Measurements from ENCODE around the gene EWSR1. TPM values are rescaled to one million over a fixed set of nuclear protein-coding genes. Genes with fewer than 3 reads are reported as not detected.

Gene EWSR1
- total and polyA plus RNA-seq, 8 donors, result 125 to 352 (median 335) TPM

DNA sequence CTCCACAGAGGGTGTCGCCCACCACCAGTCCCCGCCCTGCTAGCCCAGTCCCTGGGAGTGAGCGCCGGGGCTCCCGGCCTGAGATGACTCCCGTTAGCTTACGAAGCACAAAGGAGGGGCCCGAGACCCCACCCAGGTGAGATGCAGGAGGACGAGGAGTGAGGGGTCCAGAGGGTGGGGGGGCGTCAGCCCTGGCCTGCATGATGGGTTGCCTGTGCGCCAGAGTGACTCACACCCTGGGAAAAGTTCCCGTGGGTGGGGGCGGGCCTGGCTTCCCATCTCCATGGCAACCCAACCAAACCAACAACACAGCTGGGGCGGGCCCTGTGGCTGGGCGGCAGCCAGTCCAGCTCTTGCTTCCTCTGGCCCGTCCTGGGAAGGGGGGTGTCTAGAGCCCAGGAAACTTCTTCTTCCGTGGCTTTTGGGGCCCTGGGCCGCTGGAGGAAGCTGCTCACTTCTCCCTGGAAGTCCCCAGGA is 42.8 kb downstream of the EWSR1 start:
- intact Hi-C loops (cut with DNase I), result no loop called here
- Histone ChIP-seq H3K36me3 (peaks cover 0 to 11% of the 10 kb centered on the region in 2 donors), H3K9me3 (no peaks in the 10 kb centered on the region), H3K4me3 (no peak overlapping the region), H3K27ac (peak overlapping the region; percentile 62 to 83), H3K27me3 (peaks cover 28 to 56% of the 10 kb centered on the region in 2 donors), H3K4me1 (peaks cover 56 to 95% of the 10 kb centered on the region in 2 donors)
- DNase-seq (peak; percentile 88 to 97 (median 96)), ATAC-seq (peak; percentile 76)
- TF ChIP-seq, protein P1, sequence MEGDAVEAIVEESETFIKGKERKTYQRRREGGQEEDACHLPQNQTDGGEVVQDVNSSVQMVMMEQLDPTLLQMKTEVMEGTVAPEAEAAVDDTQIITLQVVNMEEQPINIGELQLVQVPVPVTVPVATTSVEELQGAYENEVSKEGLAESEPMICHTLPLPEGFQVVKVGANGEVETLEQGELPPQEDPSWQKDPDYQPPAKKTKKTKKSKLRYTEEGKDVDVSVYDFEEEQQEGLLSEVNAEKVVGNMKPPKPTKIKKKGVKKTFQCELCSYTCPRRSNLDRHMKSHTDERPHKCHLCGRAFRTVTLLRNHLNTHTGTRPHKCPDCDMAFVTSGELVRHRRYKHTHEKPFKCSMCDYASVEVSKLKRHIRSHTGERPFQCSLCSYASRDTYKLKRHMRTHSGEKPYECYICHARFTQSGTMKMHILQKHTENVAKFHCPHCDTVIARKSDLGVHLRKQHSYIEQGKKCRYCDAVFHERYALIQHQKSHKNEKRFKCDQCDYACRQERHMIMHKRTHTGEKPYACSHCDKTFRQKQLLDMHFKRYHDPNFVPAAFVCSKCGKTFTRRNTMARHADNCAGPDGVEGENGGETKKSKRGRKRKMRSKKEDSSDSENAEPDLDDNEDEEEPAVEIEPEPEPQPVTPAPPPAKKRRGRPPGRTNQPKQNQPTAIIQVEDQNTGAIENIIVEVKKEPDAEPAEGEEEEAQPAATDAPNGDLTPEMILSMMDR (IDR thresholded peaks at IDR 0.05), result no peak

DNA sequence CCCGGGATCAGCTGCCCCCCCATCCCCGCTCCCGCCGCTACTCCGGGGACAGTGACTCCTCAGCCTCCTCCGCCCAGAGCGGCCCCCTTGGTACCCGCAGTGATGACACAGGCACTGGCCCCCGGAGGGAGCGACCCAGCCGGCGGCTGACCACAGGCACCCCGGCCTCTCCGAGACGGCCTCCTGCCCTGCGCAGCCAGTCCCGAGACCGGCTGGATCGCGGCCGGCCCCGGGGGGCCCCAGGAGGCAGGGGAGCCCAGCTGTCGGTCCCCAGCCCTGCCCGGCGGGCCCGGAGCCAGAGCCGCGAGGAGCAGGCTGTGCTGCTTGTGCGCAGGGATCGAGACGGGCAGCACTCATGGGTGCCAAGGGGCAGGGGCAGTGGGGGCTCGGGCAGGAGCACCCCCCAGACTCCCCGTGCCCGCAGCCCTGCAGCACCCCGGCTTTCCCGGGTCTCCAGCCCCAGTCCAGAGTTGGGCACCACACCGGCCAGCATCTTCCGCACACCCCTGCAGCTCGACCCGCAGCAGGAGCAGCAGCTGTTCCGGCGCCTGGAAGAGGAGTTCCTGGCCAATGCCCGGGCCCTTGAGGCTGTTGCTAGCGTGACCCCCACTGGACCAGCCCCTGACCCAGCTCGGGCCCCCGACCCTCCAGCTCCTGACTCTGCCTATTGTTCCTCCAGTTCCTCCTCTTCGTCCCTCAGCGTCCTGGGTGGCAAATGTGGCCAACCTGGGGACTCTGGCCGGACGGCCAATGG is 43.6 kb downstream of the EWSR1 start:
- Histone ChIP-seq H3K4me3 (no peak overlapping the region), H3K9me3 (no peaks in the 10 kb centered on the region), H3K27ac (peak overlapping the region; percentile 62 to 83), H3K36me3 (peaks cover 0 to 11% of the 10 kb centered on the region in 2 donors), H3K27me3 (peaks cover 35 to 56% of the 10 kb centered on the region in 2 donors), H3K4me1 (peaks cover 56 to 89% of the 10 kb centered on the region in 2 donors)
- ATAC-seq, result no peak
- intact Hi-C loops (cut with DNase I), result no loop called here
- TF ChIP-seq, protein P1 (IDR thresholded peaks at IDR 0.05), result no peak
- peak in 1 of 4 donors; percentile 82 for DNase-seq

DNA sequence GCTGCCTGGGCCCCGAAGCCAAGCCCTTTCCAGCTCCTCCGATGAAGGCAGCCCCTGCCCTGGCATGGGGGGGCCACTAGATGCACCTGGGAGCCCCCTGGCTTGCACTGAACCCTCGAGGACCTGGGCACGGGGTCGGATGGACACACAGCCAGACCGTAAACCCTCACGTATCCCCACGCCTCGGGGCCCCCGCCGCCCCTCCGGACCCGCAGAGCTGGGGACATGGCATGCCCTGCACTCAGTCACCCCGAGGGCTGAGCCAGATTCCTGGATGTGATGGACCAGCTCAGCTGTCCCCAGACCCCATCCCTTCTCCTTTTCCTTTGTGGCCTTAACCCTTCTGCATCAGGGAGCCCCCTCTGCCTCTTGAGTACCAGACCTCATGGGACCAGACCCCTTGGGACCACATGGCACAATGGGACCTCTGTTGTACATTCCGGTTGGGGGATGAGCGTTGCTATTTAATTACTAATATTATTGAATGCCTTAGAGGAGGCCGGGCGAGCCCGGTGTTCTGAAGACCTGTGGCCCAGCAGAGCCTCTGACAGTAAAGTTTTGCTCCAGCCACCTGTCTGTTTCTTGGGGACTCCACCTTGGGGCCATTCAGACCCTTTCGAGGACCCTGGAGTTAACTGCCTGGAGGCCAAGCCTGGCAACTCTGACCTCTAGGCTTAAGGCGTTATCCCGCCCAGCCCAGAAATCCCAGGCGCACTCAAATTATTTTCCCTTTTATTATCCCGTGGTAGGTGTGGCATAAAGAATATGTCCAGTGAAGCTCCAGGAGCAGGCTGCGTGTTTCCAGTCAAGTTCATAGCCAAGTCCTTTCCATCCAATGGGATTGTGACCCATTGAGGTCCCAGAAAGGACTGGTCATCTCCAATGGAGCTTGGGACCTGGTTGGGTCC is 44.4 kb downstream of the EWSR1 start:
- Histone ChIP-seq H3K27ac (no peak overlapping the region), H3K36me3 (peaks cover 0 to 11% of the 10 kb centered on the region in 2 donors), H3K27me3 (peaks cover 35 to 55% of the 10 kb centered on the region in 2 donors), H3K9me3 (no peaks in the 10 kb centered on the region), H3K4me3 (no peak overlapping the region), H3K4me1 (peaks cover 56 to 81% of the 10 kb centered on the region in 2 donors)
- intact Hi-C loops (cut with DNase I), result no loop called here
- peak in 1 of 4 donors; percentile 82 for DNase-seq
- TF ChIP-seq, protein P1 (IDR thresholded peaks at IDR 0.05), result no peak
- ATAC-seq, result no peak

DNA sequence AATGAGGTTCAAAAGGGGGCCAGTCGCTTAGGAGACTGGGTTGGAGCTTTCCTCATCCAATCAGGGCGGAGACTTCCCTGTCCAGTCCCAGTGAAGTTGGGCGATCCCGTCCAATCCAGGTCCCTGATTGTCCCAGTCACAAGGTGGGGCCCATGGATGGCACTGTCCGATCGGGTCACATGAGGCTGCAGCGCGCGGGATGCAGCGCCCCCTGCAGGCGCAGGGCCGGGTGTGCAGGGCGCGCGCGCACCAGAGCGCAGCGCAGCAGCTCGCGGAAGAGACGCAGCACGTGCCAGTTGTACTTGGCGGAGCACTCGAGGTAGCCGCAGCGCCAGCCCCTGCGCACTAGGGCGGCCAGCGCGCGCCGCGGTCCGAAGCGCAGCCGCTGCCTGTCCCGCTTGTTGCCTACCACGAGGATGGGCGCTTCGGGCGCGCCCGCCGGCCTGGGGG is 45.1 kb downstream of the EWSR1 start:
- Histone ChIP-seq H3K27ac (no peak overlapping the region), H3K4me3 (no peak overlapping the region), H3K27me3 (peaks cover 35 to 53% of the 10 kb centered on the region in 2 donors), H3K36me3 (peaks cover 0 to 11% of the 10 kb centered on the region in 2 donors), H3K9me3 (no peaks in the 10 kb centered on the region), H3K4me1 (peaks cover 50 to 74% of the 10 kb centered on the region in 2 donors)
- peak in 1 of 4 donors; percentile 65 for DNase-seq
- TF ChIP-seq, protein P1 (IDR thresholded peaks at IDR 0.05), result peak; percentile 44 to 71
- intact Hi-C loops (cut with DNase I), result no loop called here
- ATAC-seq, result peak; percentile 9
